Measurements from ENCODE around the gene ASIC1.
"Not testable (repeated sequence)": the region's sequence is repeated elsewhere in the genome, so short reads cannot be mapped to it uniquely, and the experiment has no call there.

The ASIC1 gene

GRCh38 chr12:50026691-50027090 lies 30.7 kb upstream of the ASIC1 start:
- H3K4me3 Mint-ChIP-seq, result no peak overlapping the region
- H3K4me1 Mint-ChIP-seq, result peaks cover 5 to 23% of the 10 kb centered on the region in 2 donors
- ATAC-seq (replicated peaks) (no peak), DNase-seq (no peak)
- no peak overlapping the region for H3K27ac Mint-ChIP-seq
- H3K36me3 Mint-ChIP-seq, result peaks cover 0 to 3% of the 10 kb centered on the region in 2 donors
- peaks cover 2 to 4% of the 10 kb centered on the region in 2 donors for H3K9me3 Mint-ChIP-seq
- no peaks in the 10 kb centered on the region for H3K27me3 Mint-ChIP-seq

GRCh38 chr12:50030449-50030848 lies 26.9 kb upstream of the ASIC1 start:
- not testable (repeated sequence) for ATAC-seq (replicated peaks); H3K9me3 Mint-ChIP-seq; H3K36me3 Mint-ChIP-seq; DNase-seq; H3K27me3 Mint-ChIP-seq; H3K4me3 Mint-ChIP-seq; H3K27ac Mint-ChIP-seq
- H3K4me1 Mint-ChIP-seq, result peaks cover 10 to 13% of the 10 kb centered on the region in 2 donors

DNA sequence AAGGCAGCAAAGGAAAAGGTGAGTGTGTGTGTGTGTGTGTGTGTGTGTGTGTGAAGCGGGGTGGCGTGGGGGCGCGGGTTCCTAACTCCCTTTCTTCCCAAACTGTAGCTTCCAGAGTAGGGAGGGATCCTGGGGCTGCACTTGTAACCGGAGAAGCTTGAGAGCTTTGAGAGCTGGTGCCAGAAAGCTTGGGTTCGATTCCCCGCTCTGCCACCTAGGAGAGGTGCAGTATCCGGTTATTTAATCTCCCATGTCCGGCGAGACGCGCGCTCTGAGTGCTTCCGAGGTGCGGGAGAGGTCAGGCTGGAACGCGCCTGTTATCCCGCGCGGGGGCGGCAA lies 24.9 kb upstream of the ASIC1 start:
- ATAC-seq (replicated peaks), result peak; percentile 12 to 42
- Mint-ChIP-seq H3K36me3 (no peaks in the 10 kb centered on the region), H3K4me3 (peak overlapping the region; percentile 58 to 81), H3K9me3 (no peaks in the 10 kb centered on the region), H3K27me3 (peaks cover 0 to 6% of the 10 kb centered on the region in 2 donors), H3K4me1 (peaks cover 7 to 8% of the 10 kb centered on the region in 2 donors), H3K27ac (peak overlapping the region; percentile 2)
- no peak for DNase-seq

GRCh38 chr12:50032854-50033581 lies 24.4 kb upstream of the ASIC1 start:
- DNase-seq (no peak), ATAC-seq (replicated peaks) (peak; percentile 68)
- Mint-ChIP-seq H3K27me3 (peaks cover 0 to 6% of the 10 kb centered on the region in 2 donors), H3K27ac (peak overlapping the region; percentile 51), H3K4me1 (peaks cover 7 to 8% of the 10 kb centered on the region in 2 donors), H3K9me3 (no peaks in the 10 kb centered on the region), H3K4me3 (peak overlapping the region; percentile 76 to 81), H3K36me3 (no peaks in the 10 kb centered on the region)

DNA sequence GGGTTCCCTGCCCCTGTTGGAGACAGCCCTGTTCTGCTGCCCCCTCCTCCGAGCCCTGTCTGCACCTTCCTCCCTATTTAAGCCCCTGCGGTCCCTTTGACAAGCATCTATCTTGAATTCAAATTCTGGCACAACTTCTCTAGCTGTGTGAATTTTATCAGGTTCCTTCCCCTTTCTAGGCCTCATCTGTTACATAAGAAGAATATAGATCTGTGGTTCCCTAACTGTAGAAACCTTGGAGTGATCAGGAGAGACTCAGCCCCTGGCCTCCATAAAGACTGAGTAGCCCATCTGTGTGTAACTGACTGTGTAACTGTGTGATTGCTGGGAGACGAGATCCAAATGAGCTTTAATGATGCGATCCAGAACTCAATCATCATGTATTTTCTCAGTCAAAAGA lies 19.1 kb upstream of the ASIC1 start:
- ATAC-seq (replicated peaks), result no peak
- Mint-ChIP-seq H3K9me3 (no peaks in the 10 kb centered on the region), H3K36me3 (no peaks in the 10 kb centered on the region), H3K4me1 (peaks cover under 1 to 10% of the 10 kb centered on the region in 2 donors), H3K27me3 (peaks cover 0 to 6% of the 10 kb centered on the region in 2 donors), H3K4me3 (no peak overlapping the region), H3K27ac (no peak overlapping the region)
- DNase-seq, result no peak

GRCh38 chr12:50039151-50039835 lies 18.1 kb upstream of the ASIC1 start:
- no peaks in the 10 kb centered on the region for H3K9me3 Mint-ChIP-seq
- peaks cover 0 to 6% of the 10 kb centered on the region in 2 donors for H3K27me3 Mint-ChIP-seq
- H3K4me3 Mint-ChIP-seq, result no peak overlapping the region
- H3K36me3 Mint-ChIP-seq, result no peaks in the 10 kb centered on the region
- ATAC-seq (replicated peaks), result peak; percentile 94 to 99
- H3K4me1 Mint-ChIP-seq, result peaks cover 0 to 7% of the 10 kb centered on the region in 2 donors
- DNase-seq, result peak; percentile 58
- no peak overlapping the region for H3K27ac Mint-ChIP-seq

DNA sequence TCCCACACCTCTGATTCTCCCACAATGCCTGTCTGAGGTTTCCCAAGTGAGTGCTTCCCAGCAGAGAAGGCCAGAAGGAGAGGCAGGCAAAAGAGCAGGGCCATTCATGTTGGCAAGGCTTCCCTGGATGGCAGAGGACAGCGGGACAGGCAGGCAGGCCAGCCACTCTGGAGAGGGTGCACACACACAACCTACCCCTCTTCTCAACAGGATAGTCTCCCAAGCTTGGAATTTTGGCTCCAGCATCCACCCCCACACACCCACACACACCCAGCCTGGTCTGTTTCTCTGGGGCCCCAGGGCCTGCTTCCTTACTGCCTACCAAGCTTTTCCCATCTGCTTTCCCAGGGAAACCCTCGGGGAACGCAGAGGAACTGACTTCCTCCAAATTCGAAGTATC lies 16.7 kb upstream of the ASIC1 start:
- peaks cover 0 to 7% of the 10 kb centered on the region in 2 donors for H3K4me1 Mint-ChIP-seq
- no peak overlapping the region for H3K4me3 Mint-ChIP-seq
- no peaks in the 10 kb centered on the region for H3K9me3 Mint-ChIP-seq
- DNase-seq, result no peak
- no peak overlapping the region for H3K27ac Mint-ChIP-seq
- no peak for ATAC-seq (replicated peaks)
- H3K27me3 Mint-ChIP-seq, result peaks cover 0 to 6% of the 10 kb centered on the region in 2 donors
- no peaks in the 10 kb centered on the region for H3K36me3 Mint-ChIP-seq

- Mint-ChIP-seq H3K4me3 (no peak overlapping the region), H3K4me1 (peaks cover 0 to 7% of the 10 kb centered on the region in 2 donors), H3K36me3 (no peaks in the 10 kb centered on the region), H3K9me3 (no peaks in the 10 kb centered on the region), H3K27me3 (peaks cover 0 to 2% of the 10 kb centered on the region in 2 donors), H3K27ac (no peak overlapping the region)
- ATAC-seq (replicated peaks), result no peak
- no peak for DNase-seq
These were observed 16.1 kb upstream of the ASIC1 start for GRCh38 chr12:50041062-50041860.

GRCh38 chr12:50041962-50042361 lies 15.4 kb upstream of the ASIC1 start:
- DNase-seq, result no peak
- H3K4me1 Mint-ChIP-seq, result peaks cover 0 to 7% of the 10 kb centered on the region in 2 donors
- H3K36me3 Mint-ChIP-seq, result no peaks in the 10 kb centered on the region
- no peak overlapping the region for H3K27ac Mint-ChIP-seq
- no peaks in the 10 kb centered on the region for H3K27me3 Mint-ChIP-seq
- no peaks in the 10 kb centered on the region for H3K9me3 Mint-ChIP-seq
- H3K4me3 Mint-ChIP-seq, result no peak overlapping the region
- ATAC-seq (replicated peaks), result no peak

GRCh38 chr12:50042693-50043092 lies 14.7 kb upstream of the ASIC1 start:
- DNase-seq (no peak), ATAC-seq (replicated peaks) (no peak)
- no peak overlapping the region for H3K27ac Mint-ChIP-seq
- H3K4me1 Mint-ChIP-seq, result peaks cover 0 to 7% of the 10 kb centered on the region in 2 donors
- H3K36me3 Mint-ChIP-seq, result no peaks in the 10 kb centered on the region
- H3K27me3 Mint-ChIP-seq, result no peaks in the 10 kb centered on the region
- no peak overlapping the region for H3K4me3 Mint-ChIP-seq
- H3K9me3 Mint-ChIP-seq, result no peaks in the 10 kb centered on the region

GRCh38 chr12:50043308-50043707 lies 14.1 kb upstream of the ASIC1 start:
- DNase-seq, result no peak
- Mint-ChIP-seq H3K36me3 (no peaks in the 10 kb centered on the region), H3K27me3 (no peaks in the 10 kb centered on the region), H3K4me1 (peaks cover 0 to 7% of the 10 kb centered on the region in 2 donors), H3K4me3 (no peak overlapping the region), H3K9me3 (no peaks in the 10 kb centered on the region), H3K27ac (no peak overlapping the region)
- no peak for ATAC-seq (replicated peaks)

DNA sequence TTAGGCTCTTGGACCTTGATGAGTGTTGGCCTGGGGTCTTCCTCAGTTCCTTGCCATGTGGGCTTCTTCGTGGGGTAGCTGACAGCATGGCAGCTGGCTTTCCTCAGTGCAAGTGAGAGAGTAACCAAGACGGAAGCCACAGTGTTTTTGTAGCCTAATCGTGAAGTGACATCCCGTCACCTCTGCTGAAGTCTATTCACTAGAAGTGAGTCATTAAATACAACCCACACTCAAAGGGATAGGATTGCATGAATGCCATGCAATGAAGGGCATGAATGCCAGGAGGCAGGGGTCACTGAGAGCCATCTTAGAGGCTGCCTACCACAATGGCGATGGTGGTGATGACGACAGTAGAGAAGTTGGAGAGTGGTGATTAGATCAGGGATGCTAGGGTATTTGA lies 13.5 kb upstream of the ASIC1 start:
- Mint-ChIP-seq H3K27ac (no peak overlapping the region), H3K27me3 (peaks cover 0 to 4% of the 10 kb centered on the region in 2 donors), H3K9me3 (no peaks in the 10 kb centered on the region), H3K4me3 (no peak overlapping the region), H3K36me3 (no peaks in the 10 kb centered on the region), H3K4me1 (peaks cover 0 to 7% of the 10 kb centered on the region in 2 donors)
- ATAC-seq (replicated peaks) (no peak), DNase-seq (no peak)

- ATAC-seq (replicated peaks) (no peak), DNase-seq (no peak)
- Mint-ChIP-seq H3K36me3 (no peaks in the 10 kb centered on the region), H3K4me3 (no peak overlapping the region), H3K27me3 (peaks cover 29 to 41% of the 10 kb centered on the region in 2 donors), H3K27ac (no peak overlapping the region), H3K4me1 (peaks cover 0 to 2% of the 10 kb centered on the region in 2 donors), H3K9me3 (no peaks in the 10 kb centered on the region)
These were observed 9.6 kb upstream of the ASIC1 start for GRCh38 chr12:50047693-50048250.
